M059J (cell line): ENCODE measurements around the gene BBOF1. TPM values are rescaled to one million over a fixed set of nuclear protein-coding genes. Genes with fewer than 3 reads are reported as not detected.

Experiments used
- DNase-seq: peaks from one replicate; pipeline ENCODE4 v3.0.0-alpha.2; 2012; ENCODE audit warnings: low read depth
- total RNA-seq: library from RNA; depleted of rRNA; stranded (reverse); fragments of >200 nt; shearing (Covaris generic); gene quantifications from 2 replicates; pipeline ENCODE4 v1.2.3, GENCODE V29; 2014; rRNA removed

Gene BBOF1
- total RNA-seq, 1 experiment from 2014 or later: 5.0 TPM

DNA sequence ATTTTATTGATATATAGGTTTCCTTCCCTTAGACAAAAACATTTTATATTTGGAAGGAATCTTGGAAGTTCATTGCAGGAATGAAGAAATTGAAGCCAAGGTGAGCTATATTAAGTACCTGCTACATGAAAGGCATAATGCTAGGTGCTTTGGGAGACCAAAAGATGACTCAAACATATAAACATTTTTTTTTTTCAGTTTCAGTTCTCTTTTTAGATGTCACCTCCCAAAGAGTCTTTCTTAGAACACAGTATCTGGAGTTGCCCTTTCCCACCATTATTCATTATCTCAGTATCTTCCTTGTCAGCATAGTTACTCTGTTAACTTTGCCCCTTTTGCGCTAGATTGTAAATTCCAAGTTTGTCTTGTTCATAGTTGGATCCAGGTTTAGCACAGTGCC, 66.7 kb downstream of the BBOF1 start:
- DNase-seq: peak; percentile 26

DNA sequence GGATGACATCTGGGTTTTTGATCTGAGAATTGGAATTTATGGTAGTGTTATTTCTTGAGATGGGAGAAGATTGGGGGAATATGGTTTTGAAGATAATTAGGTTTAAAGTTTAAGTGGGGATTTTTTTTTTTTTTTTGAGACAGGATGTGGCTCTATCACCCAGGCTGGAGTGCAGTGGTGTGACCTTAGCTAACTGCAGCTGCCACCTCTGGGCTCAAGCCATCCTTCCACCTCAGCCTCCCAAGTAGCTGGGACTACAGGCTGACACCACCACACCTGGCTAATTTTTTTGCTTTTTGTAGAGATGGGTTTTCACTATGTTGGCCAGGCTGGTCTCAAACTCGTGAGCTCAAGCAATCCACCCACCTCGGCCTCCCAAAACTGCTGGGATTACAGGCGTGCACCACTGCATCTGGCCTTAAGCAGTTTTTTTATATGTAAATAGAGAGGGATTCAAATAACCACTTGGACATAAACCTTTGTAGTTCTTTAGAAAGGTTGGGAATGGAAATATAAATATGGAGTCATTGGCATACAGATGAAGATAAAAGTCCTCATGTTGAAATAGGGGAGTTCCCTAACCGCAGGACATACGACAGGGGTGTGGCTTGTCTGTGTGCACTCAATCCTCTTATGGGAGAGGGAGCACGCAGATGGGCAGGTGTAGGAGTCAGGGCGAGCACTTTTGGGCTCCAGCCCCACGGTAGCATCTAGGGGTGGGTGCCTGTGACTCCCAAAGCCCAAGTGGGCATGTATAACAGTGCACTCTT, 70.3 kb downstream of the BBOF1 start:
- DNase-seq: no peak

DNA sequence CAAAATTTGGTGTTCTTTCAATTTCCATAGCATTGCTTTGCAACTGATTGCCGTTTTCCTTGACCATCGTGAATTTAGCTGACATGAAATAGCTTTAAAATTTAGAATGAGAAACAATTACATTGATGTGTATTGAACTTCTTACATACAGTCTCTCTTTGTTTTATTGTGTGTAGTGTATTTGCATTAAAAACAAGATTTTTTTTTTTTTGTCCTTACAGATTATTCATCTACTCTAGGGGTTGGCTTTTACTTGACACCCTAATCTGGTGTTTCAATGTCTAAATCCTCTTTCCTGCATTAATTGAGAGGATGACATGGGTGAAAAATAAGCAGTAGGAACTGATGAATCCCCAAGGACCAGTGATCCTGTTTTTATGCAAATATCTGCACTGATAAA, 86.2 kb downstream of the BBOF1 start:
- DNase-seq: no peak

DNA sequence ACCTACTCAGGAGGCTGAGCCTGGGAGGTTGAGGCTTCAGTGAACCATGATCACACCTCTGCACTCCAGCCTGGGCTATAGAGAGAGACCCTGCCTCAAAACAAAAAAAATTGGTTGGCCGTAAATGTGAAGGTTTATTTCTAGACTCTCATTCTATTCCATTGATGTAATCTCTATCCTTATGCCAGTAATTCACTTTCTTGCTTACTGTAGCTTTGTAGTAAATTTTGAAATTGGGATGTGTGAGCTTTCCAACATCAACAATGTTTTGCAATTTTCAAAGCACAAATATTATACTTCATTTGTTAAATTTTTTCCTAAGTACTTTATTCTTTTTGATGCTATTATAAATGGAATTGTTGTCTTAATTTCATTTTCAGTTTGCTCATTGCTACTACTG, 90.2 kb downstream of the BBOF1 start:
- DNase-seq: no peak

DNA sequence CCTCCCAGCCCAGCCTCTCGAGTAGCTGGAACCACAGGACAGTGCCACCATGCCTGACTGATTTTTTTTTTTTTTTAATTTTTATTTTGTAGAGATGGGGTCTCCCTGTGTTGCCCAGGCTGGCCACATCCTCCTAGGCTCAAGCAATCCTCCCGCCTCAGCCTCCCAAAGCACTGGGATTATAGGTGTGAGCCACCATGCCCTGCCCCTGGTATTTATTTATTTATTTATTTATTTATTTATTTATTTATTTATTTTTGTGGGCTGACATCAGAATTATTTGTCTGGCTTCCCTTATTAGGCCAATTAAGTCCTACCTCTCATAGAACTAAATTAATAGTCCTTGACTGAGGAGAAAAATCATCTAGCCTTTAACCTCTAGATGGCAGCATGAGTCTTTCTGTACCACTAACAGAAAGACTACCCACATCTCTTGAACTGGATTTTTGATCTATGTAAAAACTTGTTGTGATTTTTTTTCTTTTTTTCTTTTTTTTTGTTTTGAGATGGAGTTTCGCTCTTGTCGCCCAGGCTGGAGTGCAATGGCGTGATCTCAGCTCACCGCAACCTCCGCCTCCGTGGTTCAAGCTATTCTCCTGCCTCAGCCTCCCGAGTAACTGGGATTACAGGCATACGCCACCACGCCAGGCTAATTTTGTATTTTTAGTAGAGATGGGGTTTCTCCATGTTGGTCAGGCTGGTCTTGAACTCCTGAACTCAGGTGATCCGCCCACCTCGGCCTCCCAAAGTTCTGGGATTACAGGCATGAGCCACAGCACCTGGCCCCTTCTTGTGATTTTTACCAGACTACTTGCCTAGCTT, 92.5 kb downstream of the BBOF1 start:
- DNase-seq: peak; percentile 63

Other genes starting within 250 kb of the BBOF1 start
- 3.8 and 5.0 TPM in 2 replicates for gene PTGR2, start 167.5 kb upstream of the BBOF1 start, total RNA-seq
- gene ZNF410, start 132.5 kb upstream of the BBOF1 start, total RNA-seq: 85.0 and 110 TPM in 2 replicates
- gene FAM161B, start 69.3 kb upstream of the BBOF1 start, total RNA-seq: 2.0 and 4.0 TPM in 2 replicates
- gene COQ6, start 69.0 kb upstream of the BBOF1 start, total RNA-seq: 31.6 and 41.8 TPM in 2 replicates
- 5.5 and 10.8 TPM in 2 replicates for gene ENTPD5, start 61 bp upstream of the BBOF1 start, total RNA-seq
- gene ALDH6A1, start 65.1 kb downstream of the BBOF1 start, total RNA-seq: 8.9 and 18.0 TPM in 2 replicates
- 14.7 and 21.0 TPM in 2 replicates for gene LIN52, start 65.6 kb downstream of the BBOF1 start, total RNA-seq
- gene VSX2, start 220.1 kb downstream of the BBOF1 start, total RNA-seq: not detected in 2 replicates